NCI-H524 (cell line): Measurements from ENCODE around the gene NIPSNAP2.
"Not testable (repeated sequence)": the region's sequence is repeated elsewhere in the genome, so short reads cannot be mapped to it uniquely, and the experiment has no call there.

Source experiments
- DNase-seq, 2 experiments: peaks; one replicate each; lab custom pipeline; 2025; lab: John Stamatoyannopoulos, UW

NIPSNAP2 gene

DNA sequence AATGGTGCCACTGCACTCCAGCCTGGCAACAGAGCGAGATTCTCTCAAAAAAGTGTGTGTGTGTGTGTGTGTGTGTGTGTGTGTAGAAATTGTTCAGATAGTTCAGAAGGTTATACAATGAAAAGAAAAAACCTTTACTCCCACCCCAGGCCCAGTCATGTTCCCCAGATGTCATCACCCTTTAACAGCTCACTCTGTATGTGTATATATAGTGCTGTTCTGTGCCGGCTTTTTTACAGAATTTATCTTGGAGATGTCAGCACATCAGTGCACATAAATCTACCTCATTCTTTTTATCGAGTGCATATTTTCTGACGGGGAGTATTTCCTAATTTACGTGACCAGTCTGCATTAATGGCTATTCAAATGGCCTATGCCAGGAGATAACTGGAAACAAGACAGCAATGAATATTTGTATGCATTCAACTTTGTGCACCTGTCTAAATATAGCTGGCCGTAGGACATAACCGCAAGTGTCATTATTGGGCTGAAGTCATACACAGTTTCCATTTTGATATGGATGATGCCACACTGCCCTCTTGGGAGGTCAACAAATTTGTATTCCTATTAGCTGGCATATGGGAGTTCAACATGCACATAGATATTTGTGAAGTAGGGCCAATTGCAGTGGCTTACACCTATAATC, 11.7 kb downstream of the NIPSNAP2 start:
- peak in 1 of 2 experiments; percentile 2 for DNase-seq

DNA sequence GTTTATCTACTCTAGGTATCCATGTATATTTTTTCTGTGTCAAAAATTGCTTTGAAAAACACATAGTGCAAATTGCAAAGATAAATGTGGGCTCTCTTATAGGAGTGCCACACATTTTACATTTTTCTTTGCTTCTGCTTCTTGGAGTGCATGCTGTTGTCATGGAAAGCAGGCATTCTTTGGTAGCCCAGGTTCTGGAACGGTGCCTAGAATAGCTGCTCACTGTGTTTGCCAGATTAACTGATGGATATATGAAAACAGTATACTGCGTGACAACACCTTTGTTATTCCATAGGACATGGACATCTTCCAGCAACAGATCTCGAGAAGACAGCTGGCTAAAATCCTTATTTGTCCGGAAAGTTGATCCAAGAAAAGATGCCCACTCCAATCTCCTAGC, 13.4 kb downstream of the NIPSNAP2 start:
- no peak for DNase-seq

DNA sequence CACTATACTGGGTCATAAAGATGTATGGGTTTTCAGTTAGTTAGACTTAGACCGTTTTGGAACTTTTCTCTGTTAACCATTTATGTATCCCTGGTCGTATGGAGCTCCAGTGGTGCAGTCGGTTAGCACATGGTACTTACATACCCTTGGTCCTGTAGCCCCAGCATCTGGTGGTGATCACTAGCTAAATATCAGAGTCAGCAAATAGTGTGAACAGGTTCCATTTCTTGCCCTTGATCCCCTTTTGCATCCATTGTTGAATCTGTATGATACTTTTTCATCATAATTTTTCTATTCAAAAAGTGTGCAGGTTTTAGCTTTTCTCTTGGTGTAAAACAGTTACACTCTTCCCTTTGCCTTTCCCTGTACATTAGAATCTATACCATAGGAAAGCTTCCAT, 15.9 kb downstream of the NIPSNAP2 start:
- no peak for DNase-seq

DNA sequence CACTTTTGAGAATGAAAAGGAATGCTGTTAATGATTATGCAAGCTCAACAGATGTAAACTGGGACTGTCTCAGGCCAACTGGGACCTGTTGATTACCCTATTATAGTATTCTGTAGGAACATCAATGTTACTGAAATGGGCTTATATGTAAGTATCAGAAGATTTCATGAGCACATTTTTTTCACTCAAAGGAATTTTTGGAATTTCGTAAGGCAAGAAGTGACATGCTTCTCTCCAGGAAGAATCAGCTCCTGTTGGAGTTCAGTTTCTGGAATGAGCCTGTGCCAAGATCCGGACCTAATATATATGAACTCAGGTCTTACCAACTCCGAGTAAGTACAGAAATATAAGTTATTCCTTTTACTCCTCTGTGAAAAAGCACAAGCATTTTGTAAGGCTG, 19.2 kb downstream of the NIPSNAP2 start:
- DNase-seq: no peak

DNA sequence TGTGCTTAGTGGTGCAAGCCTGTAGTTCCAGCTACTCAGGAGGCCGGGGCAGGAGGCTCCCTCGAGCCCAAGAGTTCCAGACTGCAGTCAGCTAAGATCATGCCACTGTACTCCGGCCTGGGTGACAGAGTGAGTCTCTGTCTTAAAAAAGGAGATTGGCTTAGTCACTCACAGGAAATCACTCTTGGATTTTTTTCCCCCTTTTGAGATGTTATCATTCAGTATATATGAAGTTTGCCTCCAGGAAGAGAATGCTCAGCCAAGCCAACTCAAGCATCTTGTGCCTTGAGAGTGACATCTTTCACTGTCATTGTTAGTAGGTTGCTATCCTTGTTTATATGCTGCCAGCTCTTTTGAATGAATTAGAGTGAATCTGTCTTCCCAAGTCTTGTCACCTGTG, 28.0 kb downstream of the NIPSNAP2 start:
- no peak for DNase-seq

DNA sequence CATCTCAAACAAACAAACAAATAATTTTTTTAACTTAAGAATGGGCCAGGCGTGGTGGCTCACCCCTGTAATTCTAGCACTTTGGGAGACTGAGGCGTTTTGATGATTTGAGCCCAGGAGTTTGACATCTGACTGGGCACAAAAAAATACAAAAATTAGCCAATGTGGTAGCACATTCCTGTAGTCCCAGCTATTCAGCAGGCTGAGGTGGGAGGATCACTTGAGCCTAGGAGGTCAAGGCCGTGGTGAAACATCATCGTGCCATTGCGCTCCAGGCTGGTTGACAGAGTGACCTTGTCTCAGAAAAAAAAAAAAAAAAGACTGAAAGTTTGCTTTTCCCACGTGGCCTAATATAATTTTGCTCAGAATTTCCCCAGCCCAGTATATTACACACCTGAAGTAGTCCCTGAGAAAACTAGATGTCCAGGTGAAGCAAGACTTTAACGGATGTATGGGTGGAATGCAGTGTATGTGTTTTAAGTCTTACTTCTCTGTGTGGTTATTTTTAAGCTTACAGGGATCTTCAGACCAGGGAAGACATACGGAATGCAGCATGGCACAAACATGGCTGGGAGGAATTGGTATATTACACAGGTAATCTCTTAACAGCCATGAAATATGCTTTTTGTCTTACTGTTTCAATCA, 32.6 kb downstream of the NIPSNAP2 start:
- no peak for DNase-seq

DNA sequence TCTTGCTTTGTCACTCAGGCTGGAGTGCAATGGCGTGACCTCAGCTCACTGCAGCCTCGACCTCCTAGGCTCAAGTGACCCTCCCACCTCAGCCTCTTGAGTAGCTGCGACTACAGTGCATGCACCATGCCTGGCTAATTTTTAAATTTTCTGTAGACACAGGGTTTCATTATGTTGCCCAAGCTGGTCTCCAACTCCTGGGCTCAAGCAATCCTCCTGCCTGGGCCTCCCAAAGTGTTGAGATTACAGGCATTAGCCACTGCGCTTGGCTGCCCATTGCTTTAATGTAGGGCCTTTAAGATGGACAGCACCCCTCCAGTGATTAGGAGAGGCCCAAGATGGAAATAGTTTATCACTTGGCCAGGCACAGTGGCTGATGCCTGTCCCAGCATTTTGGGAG, 39.4 kb downstream of the NIPSNAP2 start:
- DNase-seq: no peak

DNA sequence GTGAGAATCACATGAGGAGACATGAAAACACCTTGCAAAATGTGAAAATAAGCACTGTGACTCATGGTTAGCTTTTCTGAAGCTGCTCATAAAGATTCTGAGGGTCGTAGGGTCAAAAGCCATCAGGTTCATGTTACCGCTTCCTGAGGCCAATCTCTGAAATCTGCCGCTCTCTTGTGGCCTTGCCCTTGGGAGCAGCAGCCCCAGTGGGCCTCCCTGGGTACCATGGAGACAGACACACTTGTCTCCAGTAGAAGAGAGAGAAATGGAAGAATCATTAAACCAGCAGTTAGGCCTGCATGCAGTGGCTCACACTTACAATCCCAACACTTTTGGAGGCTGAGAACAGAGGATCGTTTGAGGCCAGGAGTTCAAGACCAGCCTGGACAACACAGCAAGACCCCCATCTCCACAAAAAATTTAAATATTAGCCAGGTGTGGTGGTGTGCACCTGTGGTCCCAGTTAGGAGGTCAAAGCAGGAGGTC, 42.8 kb downstream of the NIPSNAP2 start:
- no peak for DNase-seq

DNA sequence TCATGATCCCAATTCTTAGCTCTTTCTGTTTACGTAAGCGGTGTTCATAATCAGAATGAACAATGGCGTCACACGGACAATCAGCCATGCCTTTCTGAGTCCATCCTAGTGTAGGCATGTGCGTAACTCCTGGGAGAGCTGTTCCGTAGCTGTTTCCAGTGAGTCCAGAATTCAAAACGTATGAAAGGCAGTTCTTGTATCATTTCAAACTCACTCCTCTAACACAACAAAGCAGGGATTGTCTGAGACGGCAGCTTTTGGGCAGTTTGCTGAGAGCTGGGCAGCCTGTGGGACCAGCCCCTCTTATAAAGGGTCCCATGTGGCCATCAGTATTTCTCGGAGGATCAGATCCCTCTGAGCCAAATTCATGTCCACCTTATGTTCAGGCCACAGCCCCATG, 43.5 kb downstream of the NIPSNAP2 start:
- no peak for DNase-seq

DNA sequence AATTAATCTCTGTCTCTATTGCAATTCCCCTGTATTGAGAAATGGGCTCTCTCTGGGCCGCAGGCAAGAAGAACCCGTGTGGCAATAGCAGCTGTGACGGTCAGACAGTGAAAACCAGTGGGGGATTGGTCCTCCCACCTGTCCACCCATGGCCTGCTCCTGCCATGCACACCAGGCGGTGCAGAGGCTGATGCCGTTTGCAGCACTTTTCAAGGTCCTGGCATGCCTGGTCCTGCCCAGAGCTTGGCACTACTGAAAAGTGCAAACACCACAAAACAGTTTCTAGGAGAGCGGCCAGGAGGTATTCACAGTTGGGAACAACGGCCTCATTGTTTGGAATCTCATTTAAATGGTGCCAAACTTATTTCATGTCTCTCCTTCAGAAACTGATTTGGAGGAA, 45.3 kb downstream of the NIPSNAP2 start:
- DNase-seq: no peak

DNA sequence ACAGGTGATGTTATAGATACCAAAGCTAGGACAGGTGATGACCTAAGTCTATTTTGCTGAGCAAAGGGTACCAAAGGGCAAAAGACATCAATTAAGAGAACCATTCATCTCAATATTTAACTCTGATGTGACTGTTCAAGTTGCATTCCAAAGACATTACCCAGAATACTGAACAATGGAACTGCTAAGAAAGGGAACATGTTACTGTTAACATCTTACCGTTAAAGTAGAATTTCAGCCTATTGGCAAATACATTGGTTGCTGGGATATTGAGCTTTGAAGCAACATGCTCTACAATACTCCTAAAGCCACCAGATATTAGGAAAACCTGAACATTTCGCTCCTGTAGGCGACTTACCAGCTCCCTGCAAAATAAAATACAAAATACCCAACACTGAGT, 52.6 kb downstream of the NIPSNAP2 start:
- DNase-seq: not testable (repeated sequence)

DNA sequence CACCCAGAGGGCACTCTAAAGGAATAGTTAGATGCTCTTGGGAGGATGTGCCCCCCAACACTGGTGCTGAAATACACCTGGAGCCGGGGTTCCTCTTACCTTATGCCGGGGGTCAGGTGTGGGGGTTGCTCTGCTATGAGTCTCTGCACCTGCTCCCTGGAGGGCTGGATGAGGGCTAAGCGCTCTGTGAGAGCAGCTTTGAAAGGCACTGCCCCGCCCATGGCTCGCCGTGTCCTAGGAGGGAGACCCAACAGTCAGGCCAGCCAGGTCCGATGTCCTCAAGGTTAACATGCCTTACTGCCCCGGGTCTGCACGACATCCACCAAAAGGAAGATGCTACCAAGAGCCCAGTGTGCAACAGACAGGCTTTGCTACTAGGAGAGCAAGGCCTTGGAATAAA, 55.1 kb downstream of the NIPSNAP2 start:
- DNase-seq: no peak

DNA sequence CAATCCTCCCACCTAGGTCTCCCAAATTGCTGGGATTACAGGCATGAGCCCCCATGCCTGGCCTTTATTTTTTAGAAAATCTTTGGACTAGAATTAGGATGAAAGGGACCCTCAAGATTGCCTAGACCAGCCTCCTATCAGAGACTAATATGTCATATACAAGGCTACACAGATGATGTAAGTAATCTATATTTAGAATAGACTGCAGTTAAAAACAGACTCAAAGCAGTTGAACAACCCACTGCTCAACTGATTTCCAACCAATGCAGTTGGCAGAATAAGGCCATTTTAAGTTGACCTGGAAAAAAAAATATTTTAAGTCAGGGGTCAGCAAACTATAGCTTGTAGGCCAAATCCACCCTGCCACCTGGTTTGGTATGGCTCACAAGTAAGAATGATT, 59.1 kb downstream of the NIPSNAP2 start:
- no peak for DNase-seq

DNA sequence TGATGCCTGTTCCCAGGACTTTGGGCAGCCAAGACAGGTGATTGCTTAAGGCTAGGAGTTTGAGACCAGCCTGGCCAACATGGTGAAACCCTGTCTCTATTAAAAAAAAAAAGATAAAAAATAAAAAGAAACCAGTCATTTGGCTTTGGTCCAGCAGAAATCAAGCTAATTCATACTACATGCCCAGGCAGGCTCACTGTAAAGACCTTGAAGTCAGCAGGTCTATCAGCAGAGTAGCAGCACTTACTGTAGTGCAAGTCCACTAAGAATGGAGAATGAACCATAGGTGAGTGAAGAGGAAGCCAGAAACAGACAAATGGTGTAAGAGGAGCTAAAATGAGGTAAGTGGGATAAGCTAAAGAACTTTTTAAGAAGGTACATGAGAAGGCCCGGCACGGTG, 62.2 kb downstream of the NIPSNAP2 start:
- DNase-seq: no peak

DNA sequence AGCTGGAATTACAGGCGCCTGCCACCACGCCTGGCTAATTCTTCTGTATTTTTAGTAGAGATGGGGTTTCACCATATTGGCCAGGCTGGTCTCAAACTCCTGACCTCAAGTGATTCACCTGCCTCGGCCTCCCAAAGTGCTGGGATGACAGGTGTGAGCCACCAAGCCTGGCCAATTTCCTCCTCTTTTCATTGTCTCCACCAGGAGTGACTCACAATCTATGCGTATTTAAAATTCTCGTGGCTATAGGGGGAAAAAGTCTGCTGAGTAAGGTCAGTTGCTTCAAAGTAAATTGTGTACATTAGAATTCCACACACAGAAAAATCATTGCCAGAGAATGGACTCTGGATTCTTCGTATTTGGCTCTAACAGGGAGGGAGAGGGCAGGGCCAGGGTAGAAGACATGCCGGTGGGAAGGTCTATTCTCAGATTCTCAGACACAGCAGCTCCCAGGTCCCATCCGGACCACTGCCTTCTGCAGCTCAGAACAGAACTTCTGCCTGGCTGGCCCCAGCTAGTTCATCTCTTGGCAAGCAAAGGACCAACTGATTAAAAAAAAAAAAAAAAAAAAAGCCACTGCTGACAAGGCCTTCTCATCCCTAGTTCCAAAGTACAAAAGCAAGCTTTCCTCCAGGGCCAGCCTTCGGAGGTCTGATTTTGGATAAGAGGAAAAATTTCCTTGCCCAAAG, 64.7 kb downstream of the NIPSNAP2 start:
- no peak for DNase-seq

DNA sequence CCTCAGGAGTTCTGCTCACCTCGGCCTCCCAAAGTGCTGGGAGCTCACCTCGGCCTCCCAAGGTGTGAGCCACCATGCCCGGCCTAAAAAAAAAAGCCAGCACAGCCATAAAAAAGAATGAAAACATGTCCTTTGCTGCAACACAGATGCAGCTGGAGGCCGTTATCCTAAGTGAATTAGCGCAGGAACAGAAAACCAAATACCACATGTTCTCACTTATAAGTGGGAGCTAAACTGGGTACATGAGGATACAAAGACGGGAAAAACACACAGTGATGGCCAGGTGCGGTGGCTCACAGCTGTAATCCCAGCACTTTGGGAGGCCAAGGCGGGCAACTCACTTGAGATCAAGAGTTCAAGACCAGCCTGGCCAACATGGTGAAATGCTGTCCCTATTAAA, 66.0 kb downstream of the NIPSNAP2 start:
- DNase-seq: no peak

DNA sequence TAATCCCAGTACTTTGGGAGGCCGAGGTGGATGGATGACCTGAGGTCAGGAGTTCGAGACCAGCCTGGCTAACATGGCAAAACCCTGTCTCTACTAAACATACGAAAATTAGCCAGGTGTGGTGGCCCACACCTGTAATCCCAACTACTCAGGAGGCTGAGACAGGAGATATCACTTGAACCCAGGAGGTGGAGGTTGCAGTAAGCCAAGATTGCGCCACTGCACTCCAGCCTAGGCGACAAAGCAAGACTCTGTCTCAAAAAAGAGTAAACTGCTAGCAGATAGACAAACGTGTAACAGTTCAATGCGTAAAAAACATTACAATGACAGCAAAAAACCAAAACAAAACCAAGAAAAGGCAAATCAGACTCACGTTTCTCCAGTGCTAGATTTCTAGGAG, 67.2 kb downstream of the NIPSNAP2 start:
- DNase-seq: not testable (repeated sequence)

DNA sequence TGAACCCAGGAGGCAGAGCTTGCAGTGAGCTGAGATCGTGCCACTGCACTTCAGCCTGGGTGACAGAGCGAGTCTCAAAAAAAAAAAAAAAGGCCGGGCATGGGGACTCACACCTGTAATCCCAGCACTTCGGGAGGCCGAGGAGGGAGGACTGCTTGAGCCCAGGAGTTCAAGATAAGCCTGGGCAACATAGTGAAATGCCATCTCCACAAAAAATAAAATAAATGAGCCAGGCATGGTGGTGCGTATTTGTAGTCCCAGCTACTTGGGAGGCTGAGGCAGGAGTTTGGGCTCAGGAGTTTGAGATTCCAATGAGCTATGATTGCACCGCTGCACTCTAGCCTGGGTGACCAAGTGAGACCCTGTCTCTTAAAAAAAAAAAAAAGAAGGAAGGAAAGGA, 68.2 kb downstream of the NIPSNAP2 start:
- not testable (repeated sequence) for DNase-seq

DNA sequence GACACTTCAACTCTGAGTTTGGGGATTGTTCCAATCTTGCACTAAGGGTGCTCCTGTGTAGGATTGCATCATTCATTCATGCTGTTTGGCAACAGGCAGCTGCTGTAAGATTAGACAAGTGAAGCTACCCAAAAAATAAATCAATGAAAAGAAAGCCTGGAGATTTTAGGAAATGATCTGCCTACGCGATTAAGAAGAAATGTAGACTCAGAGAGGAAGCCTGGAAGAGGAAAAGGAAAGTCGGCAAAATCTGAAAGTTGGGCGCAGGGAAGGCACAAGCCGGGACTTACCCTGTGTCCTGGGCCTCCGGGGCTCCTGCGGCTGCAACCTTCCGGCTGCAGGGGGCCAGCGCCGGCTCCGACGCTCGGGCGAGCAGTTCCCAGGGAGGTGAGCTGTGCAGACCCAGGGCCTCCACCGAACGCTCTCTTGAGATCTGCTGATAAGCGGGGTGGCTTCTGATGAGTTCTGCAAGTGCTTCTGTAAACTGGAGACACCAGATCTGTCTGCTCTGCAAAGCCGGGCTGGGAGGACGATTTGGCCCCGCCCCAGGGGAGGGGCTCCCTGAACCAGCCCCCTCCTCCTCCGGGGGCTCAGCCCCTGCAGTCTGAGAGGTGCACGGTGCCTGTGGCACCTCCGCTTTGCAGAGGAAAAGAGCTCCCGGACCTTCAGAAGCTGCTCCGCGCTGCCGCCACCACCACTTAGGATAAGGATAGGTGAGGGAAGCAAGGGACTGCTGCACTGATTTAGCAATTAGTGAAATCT, 69.5 kb downstream of the NIPSNAP2 start:
- DNase-seq: no peak

DNA sequence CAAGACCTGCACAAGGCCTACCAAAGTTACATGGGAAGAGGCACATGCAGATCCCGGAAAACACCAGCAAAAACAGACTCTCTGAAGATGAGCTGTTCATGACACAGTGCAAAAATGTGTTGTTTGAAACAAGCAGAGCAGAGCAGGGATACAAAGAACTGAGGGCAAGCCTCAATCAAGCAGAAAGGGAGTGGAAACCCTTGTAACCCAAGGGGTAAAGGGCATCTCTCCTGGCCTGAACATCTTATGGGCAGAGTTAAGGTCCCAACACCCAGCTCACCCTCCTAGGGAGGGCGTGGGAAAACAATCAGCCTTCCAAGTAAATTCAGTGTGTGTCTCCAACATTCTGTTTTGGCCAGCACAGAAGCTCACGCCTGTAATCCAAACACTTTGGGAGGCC, 76.3 kb downstream of the NIPSNAP2 start:
- DNase-seq: no peak

DNA sequence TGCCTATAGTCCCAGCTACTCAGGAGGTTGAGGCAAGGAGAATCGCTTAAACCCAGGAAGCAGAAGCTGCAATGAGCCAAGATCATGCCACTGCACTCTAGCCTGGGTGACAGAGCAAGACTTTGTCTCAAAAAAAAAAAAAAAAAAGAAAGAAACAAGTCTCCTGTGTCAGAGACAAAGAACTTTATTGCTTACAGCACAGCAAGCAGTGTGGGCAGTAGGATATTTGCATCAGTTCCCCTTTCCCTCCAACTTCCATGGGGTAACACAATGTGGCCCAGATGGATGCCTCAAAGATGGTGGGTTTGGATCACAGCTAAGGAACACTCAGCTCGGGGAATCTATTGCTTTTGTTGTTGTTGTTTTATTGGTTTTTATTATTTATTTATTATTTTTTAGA, 81.4 kb downstream of the NIPSNAP2 start:
- DNase-seq: not testable (repeated sequence)

DNA sequence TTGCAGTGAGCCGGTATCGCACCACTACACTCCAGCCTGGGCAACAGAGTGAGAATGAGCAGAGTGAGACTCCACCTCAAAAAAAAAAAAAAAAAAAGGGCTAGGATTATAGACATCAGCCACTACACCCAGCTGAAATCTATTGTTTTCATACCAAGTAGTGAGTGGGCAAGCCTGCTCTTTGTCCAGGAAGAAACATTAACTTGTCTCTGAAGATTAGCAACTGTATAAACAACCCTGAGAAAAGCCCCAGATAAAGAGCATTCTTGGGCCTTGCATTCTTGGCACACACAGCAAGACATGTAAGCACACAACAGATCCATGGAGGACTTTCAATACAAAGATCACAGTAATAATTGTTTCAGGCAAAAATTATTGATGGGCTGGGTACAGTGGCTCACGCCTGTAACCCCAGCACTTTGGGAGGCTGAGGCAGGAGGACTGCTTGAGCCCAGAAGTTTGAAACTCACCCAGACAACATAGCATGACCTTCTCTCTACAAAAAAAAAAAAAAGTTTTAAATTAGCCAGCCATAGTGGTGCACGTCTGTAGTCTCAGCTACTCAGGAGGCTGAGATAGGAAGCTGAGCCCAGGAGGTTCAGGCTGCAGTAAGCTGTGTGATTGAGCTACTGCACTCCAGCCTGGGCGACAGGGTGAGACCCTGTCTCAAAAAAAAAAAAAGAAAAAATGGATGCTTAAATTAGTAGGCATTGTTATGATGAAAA, 82.5 kb downstream of the NIPSNAP2 start:
- no peak for DNase-seq
